ENCODE measurements around the gene AMZ1.
"Not testable (repeated sequence)": the region's sequence is repeated elsewhere in the genome, so short reads cannot be mapped to it uniquely, and the experiment has no call there.

The AMZ1 gene

GRCh38 chr7:2688409-2689342, 674 bp downstream of the AMZ1 start:
- Histone ChIP-seq H3K4me3 (ENCODE audit: low read length) (peak overlapping the region; percentile 60), H3K36me3 (ENCODE audit: control insufficient read depth, low read depth, low read length) (no peaks in the 10 kb centered on the region), H3K27me3 (ENCODE audit: control insufficient read depth, insufficient read depth, low read length) (peaks cover 45% of the 10 kb centered on the region), H3K9ac (ENCODE audit: low read length) (no peak overlapping the region), H3K4me1 (ENCODE audit: control insufficient read depth, low read depth, low read length) (peaks cover 3% of the 10 kb centered on the region), H3K27ac (ENCODE audit: low read length) (no peak overlapping the region), H3K9me3 (ENCODE audit: control insufficient read depth, low read depth, low read length) (no peaks in the 10 kb centered on the region)

GRCh38 chr7:2689343-2689847, 1.4 kb downstream of the AMZ1 start:
- Histone ChIP-seq H3K9ac (ENCODE audit: low read length) (no peak overlapping the region), H3K4me3 (ENCODE audit: low read length) (no peak overlapping the region), H3K27me3 (ENCODE audit: control insufficient read depth, insufficient read depth, low read length) (peaks cover 45% of the 10 kb centered on the region), H3K9me3 (ENCODE audit: control insufficient read depth, low read depth, low read length) (no peaks in the 10 kb centered on the region), H3K27ac (ENCODE audit: low read length) (no peak overlapping the region), H3K4me1 (ENCODE audit: control insufficient read depth, low read depth, low read length) (peaks cover 3% of the 10 kb centered on the region), H3K36me3 (ENCODE audit: control insufficient read depth, low read depth, low read length) (no peaks in the 10 kb centered on the region)

- H3K4me3 ChIP-seq (ENCODE audit: low read length): no peak overlapping the region
- no peak overlapping the region for H3K27ac ChIP-seq (ENCODE audit: low read length)
- no peaks in the 10 kb centered on the region for H3K9me3 ChIP-seq (ENCODE audit: control insufficient read depth, low read depth, low read length)
- H3K27me3 ChIP-seq (ENCODE audit: control insufficient read depth, insufficient read depth, low read length): peaks cover 45% of the 10 kb centered on the region
- H3K4me1 ChIP-seq (ENCODE audit: control insufficient read depth, low read depth, low read length): peaks cover 3% of the 10 kb centered on the region
- H3K9ac ChIP-seq (ENCODE audit: low read length): no peak overlapping the region
- no peaks in the 10 kb centered on the region for H3K36me3 ChIP-seq (ENCODE audit: control insufficient read depth, low read depth, low read length)
Observed at GRCh38 chr7:2689951-2690705, 2.1 kb downstream of the AMZ1 start.

GRCh38 chr7:2691011-2691707, 3.2 kb downstream of the AMZ1 start:
- H3K4me3 ChIP-seq (ENCODE audit: low read length): no peak overlapping the region
- peaks cover 43% of the 10 kb centered on the region for H3K27me3 ChIP-seq (ENCODE audit: control insufficient read depth, insufficient read depth, low read length)
- H3K27ac ChIP-seq (ENCODE audit: low read length): no peak overlapping the region
- H3K9me3 ChIP-seq (ENCODE audit: control insufficient read depth, low read depth, low read length): no peaks in the 10 kb centered on the region
- H3K36me3 ChIP-seq (ENCODE audit: control insufficient read depth, low read depth, low read length): no peaks in the 10 kb centered on the region
- no peak overlapping the region for H3K9ac ChIP-seq (ENCODE audit: low read length)
- peaks cover 3% of the 10 kb centered on the region for H3K4me1 ChIP-seq (ENCODE audit: control insufficient read depth, low read depth, low read length)

- H3K27me3 ChIP-seq (ENCODE audit: control insufficient read depth, insufficient read depth, low read length): peaks cover 35% of the 10 kb centered on the region
- not testable (repeated sequence) for H3K9me3 ChIP-seq (ENCODE audit: control insufficient read depth, low read depth, low read length); H3K36me3 ChIP-seq (ENCODE audit: control insufficient read depth, low read depth, low read length); H3K27ac ChIP-seq (ENCODE audit: low read length); H3K4me3 ChIP-seq (ENCODE audit: low read length); H3K9ac ChIP-seq (ENCODE audit: low read length); H3K4me1 ChIP-seq (ENCODE audit: control insufficient read depth, low read depth, low read length)
Observed at GRCh38 chr7:2691932-2692439, 4.0 kb downstream of the AMZ1 start.

GRCh38 chr7:2692543-2692942, 4.5 kb downstream of the AMZ1 start:
- no peak overlapping the region for H3K27ac ChIP-seq (ENCODE audit: low read length)
- H3K36me3 ChIP-seq (ENCODE audit: control insufficient read depth, low read depth, low read length): no peaks in the 10 kb centered on the region
- H3K4me1 ChIP-seq (ENCODE audit: control insufficient read depth, low read depth, low read length): peaks cover 3% of the 10 kb centered on the region
- no peak overlapping the region for H3K9ac ChIP-seq (ENCODE audit: low read length)
- no peak overlapping the region for H3K4me3 ChIP-seq (ENCODE audit: low read length)
- no peaks in the 10 kb centered on the region for H3K9me3 ChIP-seq (ENCODE audit: control insufficient read depth, low read depth, low read length)
- peaks cover 29% of the 10 kb centered on the region for H3K27me3 ChIP-seq (ENCODE audit: control insufficient read depth, insufficient read depth, low read length)

GRCh38 chr7:2693420-2694121, 5.6 kb downstream of the AMZ1 start:
- H3K4me1 ChIP-seq (ENCODE audit: control insufficient read depth, low read depth, low read length); H3K9ac ChIP-seq (ENCODE audit: low read length); H3K4me3 ChIP-seq (ENCODE audit: low read length); H3K36me3 ChIP-seq (ENCODE audit: control insufficient read depth, low read depth, low read length); H3K9me3 ChIP-seq (ENCODE audit: control insufficient read depth, low read depth, low read length); H3K27ac ChIP-seq (ENCODE audit: low read length): not testable (repeated sequence)
- peaks cover 19% of the 10 kb centered on the region for H3K27me3 ChIP-seq (ENCODE audit: control insufficient read depth, insufficient read depth, low read length)

GRCh38 chr7:2694122-2694436, 6.1 kb downstream of the AMZ1 start:
- H3K36me3 ChIP-seq (ENCODE audit: control insufficient read depth, low read depth, low read length); H3K4me1 ChIP-seq (ENCODE audit: control insufficient read depth, low read depth, low read length); H3K9ac ChIP-seq (ENCODE audit: low read length); H3K4me3 ChIP-seq (ENCODE audit: low read length); H3K27ac ChIP-seq (ENCODE audit: low read length); H3K9me3 ChIP-seq (ENCODE audit: control insufficient read depth, low read depth, low read length): not testable (repeated sequence)
- peaks cover 14% of the 10 kb centered on the region for H3K27me3 ChIP-seq (ENCODE audit: control insufficient read depth, insufficient read depth, low read length)

GRCh38 chr7:2698581-2699288, 10.7 kb downstream of the AMZ1 start:
- no peak overlapping the region for H3K27ac ChIP-seq (ENCODE audit: low read length)

GRCh38 chr7:2699289-2699620, 11.3 kb downstream of the AMZ1 start:
- H3K27me3 ChIP-seq (ENCODE audit: control insufficient read depth, insufficient read depth, low read length): no peaks in the 10 kb centered on the region
- no peaks in the 10 kb centered on the region for H3K36me3 ChIP-seq (ENCODE audit: control insufficient read depth, low read depth, low read length)
- H3K4me1 ChIP-seq (ENCODE audit: control insufficient read depth, low read depth, low read length): no peaks in the 10 kb centered on the region
- H3K27ac ChIP-seq (ENCODE audit: low read length): no peak overlapping the region
- H3K9me3 ChIP-seq (ENCODE audit: control insufficient read depth, low read depth, low read length): no peaks in the 10 kb centered on the region
- H3K9ac ChIP-seq (ENCODE audit: low read length): no peak overlapping the region
- no peak overlapping the region for H3K4me3 ChIP-seq (ENCODE audit: low read length)

More at GRCh38 chr7:2698581-2699288, 10.7 kb downstream of the AMZ1 start:
- no peak overlapping the region for H3K9ac ChIP-seq (ENCODE audit: low read length)
- no peaks in the 10 kb centered on the region for H3K4me1 ChIP-seq (ENCODE audit: control insufficient read depth, low read depth, low read length)
- no peaks in the 10 kb centered on the region for H3K9me3 ChIP-seq (ENCODE audit: control insufficient read depth, low read depth, low read length)
- H3K36me3 ChIP-seq (ENCODE audit: control insufficient read depth, low read depth, low read length): no peaks in the 10 kb centered on the region
- no peak overlapping the region for H3K4me3 ChIP-seq (ENCODE audit: low read length)
- no peaks in the 10 kb centered on the region for H3K27me3 ChIP-seq (ENCODE audit: control insufficient read depth, insufficient read depth, low read length)

Measured in iPS-18a (cell line).